Progenitor cell of endocrine pancreas (in vitro differentiated cells): ENCODE measurements around the gene CCDC40. TPM values are rescaled to one million over a fixed set of nuclear protein-coding genes. Genes with fewer than 3 reads are reported as not detected.

Source experiments
- DNase-seq: peaks from one replicate; pipeline ENCODE4 v3.0.0; 2021; ENCODE audit warnings: low spot score; ENCODE audit not compliant: unreplicated experiment
- H3K27ac Mint-ChIP-seq: 2 replicates; pipeline ENCODE4 v1.8.0; 2021; ENCODE audit warnings: mild to moderate bottlenecking, moderate library complexity, mixed read lengths
- H3K27me3 Mint-ChIP-seq: 2 replicates; pipeline ENCODE4 v1.8.0; 2021; ENCODE audit warnings: mixed read lengths
- H3K36me3 Mint-ChIP-seq: 2 replicates; pipeline ENCODE4 v1.8.0; 2022; ENCODE audit warnings: mixed read lengths; ENCODE audit not compliant: insufficient read depth
- H3K4me1 Mint-ChIP-seq: 2 replicates; pipeline ENCODE4 v1.8.0; 2021; ENCODE audit warnings: low read depth, mixed read lengths
- H3K4me3 Mint-ChIP-seq: 2 replicates; pipeline ENCODE4 v1.8.0; 2021; ENCODE audit warnings: low read depth, mild to moderate bottlenecking, moderate library complexity, mixed read lengths
- H3K9me3 Mint-ChIP-seq: 2 replicates; pipeline ENCODE4 v1.8.0; 2021; ENCODE audit warnings: low read depth, mixed read lengths
- CTCF ChIP-seq: fragments of 200-600 bp; sonication (generic); IDR thresholded peaks from one replicate; pipeline ENCODE4 v1.5.0; 2021; ENCODE audit warnings: antibody characterized with exemption, mild to moderate bottlenecking; ENCODE audit not compliant: unreplicated experiment
- total RNA-seq: library from RNA; stranded (reverse); gene quantifications from 2 replicates; pipeline ENCODE4 v1.2.1, GENCODE V29; 2021

Gene CCDC40
- total RNA-seq, 1 donor from 2014 or later = 26.9 TPM

DNA sequence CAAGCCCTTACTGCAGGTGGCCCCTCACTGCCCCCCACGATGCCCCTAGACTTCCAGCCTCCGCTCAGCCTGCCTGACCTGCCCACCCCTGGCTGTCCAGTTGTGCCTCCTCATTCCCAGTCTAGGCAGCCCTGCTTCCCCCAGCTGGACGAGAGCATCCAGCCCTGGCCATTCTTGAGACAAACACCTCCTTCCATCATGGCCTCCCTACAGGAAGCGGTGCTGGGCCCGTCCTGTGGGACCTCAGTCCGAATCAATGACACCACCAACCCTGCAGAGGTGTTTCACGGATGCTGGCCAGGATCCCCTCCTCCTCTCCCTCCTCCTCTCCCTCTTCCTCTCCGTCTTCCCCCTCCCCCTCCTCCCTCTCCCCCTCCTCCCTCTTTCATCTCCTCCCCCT, 28.3 kb downstream of the CCDC40 start:
- Mint-ChIP-seq H3K36me3 (peaks cover 4% of the 10 kb centered on the region), H3K4me1 (peaks cover 7% of the 10 kb centered on the region), H3K9me3 (no peaks in the 10 kb centered on the region), H3K27ac (no peak overlapping the region), H3K4me3 (no peak overlapping the region), H3K27me3 (no peaks in the 10 kb centered on the region)
- DNase-seq = no peak
- no peak for TF ChIP-seq CTCF

DNA sequence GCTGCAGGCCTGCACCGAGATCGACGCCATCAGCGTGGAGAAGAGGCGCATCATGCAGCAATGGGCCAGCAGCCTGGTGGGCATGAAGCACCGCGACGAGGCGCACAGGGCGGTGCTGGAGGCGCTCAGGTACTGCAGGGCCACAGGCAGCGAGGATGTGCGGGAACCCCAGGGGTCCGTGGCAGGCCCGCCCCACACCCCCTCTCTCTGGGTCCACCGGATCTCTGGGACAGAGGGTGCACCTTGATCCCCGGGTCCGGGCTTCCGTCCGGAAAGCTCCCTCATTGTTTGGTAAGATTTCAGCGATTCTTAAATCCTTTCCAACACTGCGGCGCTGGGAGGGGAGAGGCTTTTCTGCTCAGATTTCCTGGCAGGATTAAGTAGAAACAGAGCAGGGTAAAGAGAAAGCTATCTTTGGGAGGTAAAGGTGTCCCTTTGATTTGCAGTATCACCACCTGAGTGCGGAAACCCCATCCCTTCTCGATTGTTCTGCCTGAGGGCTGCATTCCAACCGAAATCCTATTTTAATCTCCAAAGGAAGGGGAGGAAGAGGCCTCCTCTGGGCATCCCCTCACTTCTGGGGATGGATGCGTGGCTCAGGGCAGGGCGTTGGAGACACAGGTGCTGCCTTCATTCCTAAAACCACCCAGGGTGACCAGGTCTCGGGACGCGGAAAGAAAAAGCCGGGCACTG, 29.2 kb downstream of the CCDC40 start:
- Mint-ChIP-seq H3K27me3 (no peaks in the 10 kb centered on the region), H3K9me3 (no peaks in the 10 kb centered on the region), H3K4me1 (peaks cover 7% of the 10 kb centered on the region), H3K36me3 (peaks cover 2% of the 10 kb centered on the region), H3K4me3 (no peak overlapping the region), H3K27ac (no peak overlapping the region)
- TF ChIP-seq CTCF = no peak
- no peak for DNase-seq

DNA sequence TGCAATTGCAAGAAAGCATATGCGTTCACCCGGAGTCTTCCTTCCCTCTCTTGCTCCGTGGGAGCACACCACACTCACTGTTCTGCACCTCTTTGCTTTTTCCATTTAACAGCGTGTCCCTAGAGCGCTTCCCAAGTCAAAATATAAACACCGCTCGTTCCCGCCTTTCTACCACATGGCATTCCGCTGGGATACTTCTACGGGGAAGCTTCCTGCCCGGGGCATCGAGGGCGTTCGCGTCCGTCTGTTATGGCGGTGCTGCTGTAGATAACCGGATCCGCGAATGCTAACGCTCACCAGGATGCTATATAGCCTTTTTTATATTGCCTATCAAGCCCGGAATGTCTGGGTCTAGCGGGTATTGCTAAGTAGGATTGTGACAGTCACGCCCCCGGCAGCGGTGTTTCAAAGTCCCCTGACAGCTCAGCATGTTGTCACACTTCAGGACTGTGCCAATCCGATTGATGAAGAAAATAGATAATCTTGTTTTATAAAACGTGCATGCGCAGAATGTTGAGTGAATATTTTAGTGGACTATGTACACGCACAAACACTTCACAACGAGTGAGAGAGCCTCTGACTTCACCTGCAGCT, 31.0 kb downstream of the CCDC40 start:
- H3K9me3 Mint-ChIP-seq = no peaks in the 10 kb centered on the region
- DNase-seq = no peak
- H3K4me1 Mint-ChIP-seq = peaks cover 7% of the 10 kb centered on the region
- H3K36me3 Mint-ChIP-seq = peaks cover 2% of the 10 kb centered on the region
- no peak overlapping the region for H3K27ac Mint-ChIP-seq
- no peak overlapping the region for H3K4me3 Mint-ChIP-seq
- TF ChIP-seq CTCF = no peak
- no peaks in the 10 kb centered on the region for H3K27me3 Mint-ChIP-seq

GRCh38 chr17:80068301-80069222, 32.1 kb downstream of the CCDC40 start:
- Mint-ChIP-seq H3K4me1 (peaks cover 7% of the 10 kb centered on the region), H3K27me3 (no peaks in the 10 kb centered on the region), H3K36me3 (peaks cover 2% of the 10 kb centered on the region), H3K4me3 (no peak overlapping the region), H3K9me3 (no peaks in the 10 kb centered on the region), H3K27ac (peak overlapping the region; percentile 58)
- DNase-seq = no peak
- no peak for TF ChIP-seq CTCF

- Mint-ChIP-seq H3K4me3 (no peak overlapping the region), H3K4me1 (peaks cover 7% of the 10 kb centered on the region)
Measured at GRCh38 chr17:80070375-80071115, 34.1 kb downstream of the CCDC40 start.

More at GRCh38 chr17:80070375-80071115, 34.1 kb downstream of the CCDC40 start:
- Mint-ChIP-seq H3K36me3 (peaks cover 1% of the 10 kb centered on the region), H3K27me3 (no peaks in the 10 kb centered on the region), H3K9me3 (no peaks in the 10 kb centered on the region), H3K27ac (no peak overlapping the region)
- DNase-seq = no peak
- no peak for TF ChIP-seq CTCF
